ENCODE measurements around the gene SEPTIN5.
A peak's percentile ranks its signal among the peaks of the same experiment; 100 is the strongest.

The SEPTIN5 gene

GRCh38 chr22:19706661-19707151 is 7.6 kb upstream of the SEPTIN5 start:
- no peak for DNase-seq

GRCh38 chr22:19707347-19708290 is 6.7 kb upstream of the SEPTIN5 start:
- no peak for DNase-seq

GRCh38 chr22:19708321-19709011 is 5.8 kb upstream of the SEPTIN5 start:
- DNase-seq = no peak

GRCh38 chr22:19709063-19709769 is 5.1 kb upstream of the SEPTIN5 start:
- DNase-seq = no peak

GRCh38 chr22:19710020-19710768 is 4.1 kb upstream of the SEPTIN5 start:
- DNase-seq = no peak

- DNase-seq = no peak
Measured at GRCh38 chr22:19710769-19711106, 3.6 kb upstream of the SEPTIN5 start.

- no peak for DNase-seq
Measured at GRCh38 chr22:19713245-19713644, 1.1 kb upstream of the SEPTIN5 start.

GRCh38 chr22:19713650-19714311 is 522 bp upstream of the SEPTIN5 start:
- no peak for DNase-seq

GRCh38 chr22:19715188-19715930 is 1.1 kb downstream of the SEPTIN5 start:
- DNase-seq = no peak

- no peak for DNase-seq
Measured at GRCh38 chr22:19716041-19716828, 1.9 kb downstream of the SEPTIN5 start.

- DNase-seq = no peak
Measured at GRCh38 chr22:19716829-19717105, 2.5 kb downstream of the SEPTIN5 start.

- no peak for DNase-seq
Measured at GRCh38 chr22:19717181-19717580, 2.9 kb downstream of the SEPTIN5 start.

- peak; percentile 24 to 52 for DNase-seq
Measured at GRCh38 chr22:19717691-19718455, 3.6 kb downstream of the SEPTIN5 start.

GRCh38 chr22:19718456-19719049 is 4.2 kb downstream of the SEPTIN5 start:
- no peak for DNase-seq

- no peak for DNase-seq
Measured at GRCh38 chr22:19719050-19719482, 4.8 kb downstream of the SEPTIN5 start.

- no peak for DNase-seq
Measured at GRCh38 chr22:19719488-19720021, 5.3 kb downstream of the SEPTIN5 start.

GRCh38 chr22:19720150-19720827 is 6.0 kb downstream of the SEPTIN5 start:
- no peak for DNase-seq

- no peak for DNase-seq
Measured at GRCh38 chr22:19720999-19721329, 6.7 kb downstream of the SEPTIN5 start.

All from hippocampal formation (tissue), 2 donors.